NCI-H2107 (cell line): Measurements from ENCODE around the gene TMEM204.
"Not testable (repeated sequence)": the region's sequence is repeated elsewhere in the genome, so short reads cannot be mapped to it uniquely, and the experiment has no call there.

Source experiments
- DNase-seq: peaks from one replicate; lab custom pipeline; 2025; lab: John Stamatoyannopoulos, UW

TMEM204 gene

GRCh38 chr16:1595511-1595910 lies 62.0 kb downstream of the TMEM204 start:
- DNase-seq: not testable (repeated sequence)

DNA sequence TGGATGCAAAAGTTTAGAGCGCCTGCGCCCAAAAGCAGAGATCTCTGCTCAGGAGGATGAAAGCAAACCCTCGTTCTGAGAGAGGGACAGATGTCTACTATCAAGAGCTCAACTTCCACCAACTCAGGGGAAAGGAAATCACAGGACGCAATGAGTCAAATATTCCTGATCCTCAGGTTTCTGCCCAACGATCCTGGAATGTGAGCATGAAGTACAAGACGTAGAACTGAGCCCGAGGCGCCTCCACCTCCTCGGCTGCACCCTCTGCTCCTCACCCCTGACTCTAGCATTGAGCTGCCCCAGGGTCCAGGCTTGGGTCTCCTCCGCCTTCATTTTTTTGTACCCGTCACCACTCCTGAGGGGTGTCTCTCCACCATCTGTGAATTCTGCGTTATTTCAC lies 63.0 kb downstream of the TMEM204 start:
- no peak for DNase-seq

GRCh38 chr16:1597154-1597553 lies 63.7 kb downstream of the TMEM204 start:
- no peak for DNase-seq

DNA sequence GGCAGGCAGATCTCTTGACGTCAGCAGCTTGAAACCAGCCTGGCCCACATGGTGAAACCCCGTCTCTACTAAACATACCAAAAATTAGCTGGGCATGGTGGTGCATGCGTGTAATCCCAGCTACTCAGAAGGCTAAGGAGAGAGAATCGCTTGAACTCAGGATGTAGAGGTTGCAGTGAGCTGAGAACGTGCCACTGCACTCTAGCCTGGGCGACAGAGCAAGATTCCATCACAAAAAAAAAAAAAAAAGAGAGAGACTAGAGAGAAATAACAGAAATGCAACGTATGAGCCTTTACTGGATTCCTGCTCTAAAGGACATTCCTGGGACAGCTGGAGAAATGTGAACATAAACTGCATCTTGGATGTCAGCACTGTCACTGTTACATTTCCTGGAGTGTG lies 67.6 kb downstream of the TMEM204 start:
- no peak for DNase-seq

DNA sequence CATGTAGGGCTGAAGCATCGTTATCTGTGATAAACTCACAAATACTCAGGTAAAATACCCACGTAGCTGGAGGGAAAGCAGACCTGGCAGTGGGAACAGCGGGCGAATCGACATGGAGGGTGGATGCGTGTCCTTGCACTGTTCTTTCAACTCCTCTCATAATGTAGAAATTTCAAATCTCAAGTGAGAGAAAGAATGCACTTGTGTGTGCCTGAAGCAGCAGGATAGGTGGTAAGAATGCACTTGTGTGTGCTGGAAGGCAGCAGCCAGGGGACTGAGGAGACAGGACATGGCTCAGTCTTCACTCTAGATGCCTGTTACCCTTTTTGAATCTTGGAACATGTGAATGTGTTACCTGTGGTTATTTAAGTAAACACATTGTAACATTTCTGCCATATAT lies 68.0 kb downstream of the TMEM204 start:
- DNase-seq: no peak

DNA sequence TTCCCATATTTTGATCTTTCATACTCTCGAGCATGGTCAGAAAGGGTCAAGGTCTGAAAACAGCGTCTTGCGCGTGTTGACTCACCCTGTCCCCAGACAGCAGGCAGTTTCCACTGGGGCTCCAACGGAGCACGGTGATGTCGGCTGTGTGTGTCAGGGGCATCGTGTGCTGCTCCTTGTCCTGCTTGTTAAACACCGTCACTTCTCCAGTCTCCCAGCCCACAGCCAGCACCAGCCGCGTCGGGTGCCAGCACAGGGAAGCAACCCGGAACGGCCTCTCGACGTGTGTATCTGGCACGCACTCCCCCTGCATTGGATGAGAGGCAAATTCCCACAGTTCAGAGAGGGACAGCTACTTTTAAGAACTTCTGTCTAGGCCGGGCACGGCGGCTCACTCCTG lies 68.8 kb downstream of the TMEM204 start:
- no peak for DNase-seq
